A673 (cell line): ENCODE results near the gene RIPOR3. TPM values are rescaled to one million over a fixed set of nuclear protein-coding genes. Genes with fewer than 3 reads are reported as not detected.

ENCODE experiments used
- BruUV-seq: library from RNA; stranded (reverse); fragments of 400-500 nt; replicated peaks from 2 replicates; lab custom pipeline; 2021; lab: Mats Ljungman, UMichigan
- CTCF ChIA-PET: fragments of 300-600 bp; sonication (Branson Sonifier 250); formaldehyde crosslinking; loops from one replicate; lab custom pipeline; 2022; ENCODE audit warnings: antibody characterized with exemption; lab: Charles Lee
- POLR2A ChIA-PET: fragments of 300-600 bp; sonication (Branson Sonifier 250); formaldehyde crosslinking; loops from one replicate; lab custom pipeline; 2022; ENCODE audit warnings: antibody characterized with exemption; ENCODE audit not compliant: low non-redundant PET; lab: Charles Lee
- DNase-seq: peaks from one replicate; pipeline ENCODE4 v3.0.0-alpha.2; 2015; ENCODE audit warnings: low spot score
- H3K27ac ChIP-seq: fragments of 200-600 bp; sonication (generic); 2 replicates; pipeline ENCODE4 v1.5.1; 2016; ENCODE audit warnings: mixed run types, low read depth, mild to moderate bottlenecking, mixed read lengths, antibody characterized with exemption, low read length; ENCODE audit not compliant: poor library complexity, severe bottlenecking
- H3K27me3 ChIP-seq: fragments of 200-600 bp; sonication (generic); replicated peaks from 2 replicates; pipeline ENCODE4 v1.6.1; 2017; ENCODE audit warnings: mixed run types, low read depth, mild to moderate bottlenecking, mixed read lengths, antibody characterized with exemption, low read length; ENCODE audit not compliant: insufficient read depth, poor library complexity
- H3K36me3 ChIP-seq: fragments of 200-600 bp; sonication (generic); 2 replicates; pipeline ENCODE4 v1.6.1; 2016; ENCODE audit warnings: mixed run types, mild to moderate bottlenecking, mixed read lengths, antibody characterized with exemption, low read length; ENCODE audit not compliant: insufficient read depth, poor library complexity, severe bottlenecking
- H3K4me1 ChIP-seq: fragments of 200-600 bp; sonication (generic); 2 replicates; pipeline ENCODE4 v1.6.1; 2017; ENCODE audit warnings: mixed run types, mild to moderate bottlenecking, mixed read lengths, antibody characterized with exemption, low read length; ENCODE audit not compliant: insufficient read depth, poor library complexity, severe bottlenecking
- H3K4me3 ChIP-seq: fragments of 200-600 bp; sonication (generic); 2 replicates; pipeline ENCODE4 v1.5.1; 2016; ENCODE audit warnings: low read depth, mixed run types, mild to moderate bottlenecking, mixed read lengths, low read length; ENCODE audit not compliant: poor library complexity, severe bottlenecking
- H3K9me3 ChIP-seq: fragments of 200-600 bp; sonication (generic); 2 replicates; pipeline ENCODE4 v1.6.1; 2016; ENCODE audit warnings: mixed run types, low read depth, mild to moderate bottlenecking, mixed read lengths, antibody characterized with exemption, low read length; ENCODE audit not compliant: poor library complexity, severe bottlenecking
- CTCF ChIP-seq: fragments of 300-800, 200-600 bp; sonication (generic); conservative IDR thresholded peaks from 2 replicates; pipeline ENCODE4 v1.5.1; 2017; ENCODE audit warnings: low read depth, mild to moderate bottlenecking, antibody characterized with exemption, low read length, moderate library complexity, mixed read lengths
- EZH2 ChIP-seq: fragments of 200-600 bp; sonication (generic); IDR thresholded peaks from 2 replicates; pipeline ENCODE4 v1.6.1; 2017; ENCODE audit warnings: borderline replicate concordance, low read depth, mild to moderate bottlenecking, mixed read lengths, antibody characterized with exemption, low read length; ENCODE audit not compliant: poor library complexity, severe bottlenecking
- intact Hi-C: fragments of 100-400 bp; cut with micrococcal nuclease; formaldehyde crosslinking; loops from one replicate; pipeline ENCODE4 v1.10.0; 2022; ENCODE audit not compliant: unreplicated experiment
- total RNA-seq: library from RNA; stranded (reverse); gene quantifications from 2 replicates; pipeline ENCODE4 v1.2.3, GENCODE V29; 2021

Gene RIPOR3
- total RNA-seq, 1 experiment from 2014 or later, result 19.1 TPM

- POLR2A ChIA-PET, result no interaction called here
- CTCF ChIA-PET, result interaction anchor here (0.5 to 1.2 kb wide), 9 partner anchors 12 to 407 kb away, joined by 3 to 9 read pairs (median 5); partner anchors contain the start of gene PARD6B
- H3K9me3 ChIP-seq, result no peaks in the 10 kb centered on the region
- no peak overlapping the region for H3K4me3 ChIP-seq
- peaks cover 27% of the 10 kb centered on the region for H3K36me3 ChIP-seq
- TF ChIP-seq CTCF, result no peak
- TF ChIP-seq EZH2, result no peak
- intact Hi-C loops, result no loop called here
- H3K27me3 ChIP-seq, result no peaks in the 10 kb centered on the region
- no peak overlapping the region for H3K27ac ChIP-seq
- no peak for DNase-seq
- H3K4me1 ChIP-seq, result no peaks in the 10 kb centered on the region
- BruUV-seq, result no TSS peak
Observed at GRCh38 chr20:50587291-50587961, 103.9 kb downstream of the RIPOR3 start.

- TF ChIP-seq CTCF (no peak), EZH2 (no peak)
- intact Hi-C loops, result no loop called here
- POLR2A ChIA-PET, result no interaction called here
- TSS peak; percentile 28 for BruUV-seq
- Histone ChIP-seq H3K36me3 (peaks cover 34% of the 10 kb centered on the region), H3K4me3 (no peak overlapping the region), H3K27me3 (no peaks in the 10 kb centered on the region), H3K27ac (no peak overlapping the region), H3K9me3 (no peaks in the 10 kb centered on the region), H3K4me1 (no peaks in the 10 kb centered on the region)
- DNase-seq, result no peak
- CTCF ChIA-PET, result interaction anchor here (0.5 to 1.0 kb wide), 2 partner anchors 13 to 406 kb away, joined by 3 to 5 read pairs; no protein-coding TSS in a partner anchor
Observed at GRCh38 chr20:50586531-50587232, 104.7 kb downstream of the RIPOR3 start.

GRCh38 chr20:50585678-50586077, 105.7 kb downstream of the RIPOR3 start:
- POLR2A ChIA-PET, result no interaction called here
- intact Hi-C loops, result no loop called here
- Histone ChIP-seq H3K27me3 (no peaks in the 10 kb centered on the region), H3K4me3 (no peak overlapping the region), H3K4me1 (no peaks in the 10 kb centered on the region), H3K36me3 (peaks cover 43% of the 10 kb centered on the region), H3K27ac (no peak overlapping the region), H3K9me3 (no peaks in the 10 kb centered on the region)
- no TSS peak for BruUV-seq
- TF ChIP-seq CTCF (no peak), EZH2 (no peak)
- CTCF ChIA-PET, result no interaction called here
- no peak for DNase-seq
